Left ventricle myocardium superior (tissue), 1 donor: ENCODE measurements around the gene ALX4. TPM values are rescaled to one million over a fixed set of nuclear protein-coding genes. Genes with fewer than 3 reads are reported as not detected.

Experiments
- ATAC-seq: fragments of 200-7000 bp; cut with Tn5 transposase; one replicate; pipeline ENCODE4 v1.9.1; 2020; ENCODE audit warnings: mild to moderate bottlenecking, moderate library complexity
- DNase-seq: peaks from one replicate; pipeline ENCODE4 v3.0.0-alpha.2; 2020
- intact Hi-C: fragments of 100-400 bp; cut with micrococcal nuclease; formaldehyde crosslinking; loops from one replicate; pipeline ENCODE4 v1.11.0; 2022
- total RNA-seq: library from RNA; stranded (reverse); fragmentation: NEBNext Ultra II Directional; extraction: Animal tissue kit (Norgen Biotek cat#: 25700); gene quantifications from one replicate; pipeline ENCODE4 v1.2.1, GENCODE V29; 2021
- donor health status: DM: no; HTN: yes; CAD: no; lungs with severe emphysema.

The ALX4 gene
- total RNA-seq, 1 donor from 2014 or later = 0.07 TPM

DNA sequence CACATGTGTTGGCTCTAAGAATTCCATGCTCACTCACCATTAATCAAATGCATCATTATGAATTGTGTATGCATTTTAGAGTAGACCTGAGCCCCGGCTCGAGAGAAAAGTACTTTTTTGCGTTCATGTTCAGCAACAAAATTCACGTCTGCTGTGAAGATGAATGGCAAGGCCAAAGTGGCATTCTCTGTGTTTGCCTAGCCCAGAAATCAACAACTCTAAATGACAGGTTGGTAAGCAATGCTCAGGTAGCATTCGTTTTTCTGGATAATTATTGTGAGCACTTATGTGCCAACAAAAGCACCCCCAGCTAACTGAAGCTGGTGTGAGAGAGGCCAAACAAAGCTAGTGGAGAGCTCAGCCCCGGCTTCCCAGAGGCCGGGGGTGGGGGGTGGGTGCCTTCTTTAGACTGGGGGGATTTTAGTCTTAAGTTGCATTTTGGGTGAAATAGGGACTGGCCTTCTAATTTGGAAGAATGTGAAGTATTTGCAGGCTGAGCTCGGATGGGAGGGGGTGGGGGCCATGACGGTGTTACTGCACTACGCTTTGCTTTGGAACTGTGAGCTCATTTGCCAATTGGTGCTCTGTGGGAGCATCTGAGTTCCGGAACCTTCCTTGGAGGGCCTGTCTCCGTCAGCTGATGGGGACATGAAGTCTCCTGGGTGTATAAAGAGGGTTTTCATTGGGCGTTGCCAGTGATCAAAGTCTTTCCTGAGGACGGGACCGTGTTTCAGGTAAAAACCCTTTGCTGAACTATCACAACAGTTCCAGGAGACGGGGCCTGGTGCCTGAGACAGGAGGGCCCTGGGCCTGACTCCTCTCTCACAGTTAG is 29.0 kb upstream of the ALX4 start:
- no peak for DNase-seq
- intact Hi-C loops = no loop called here
- no peak for ATAC-seq

DNA sequence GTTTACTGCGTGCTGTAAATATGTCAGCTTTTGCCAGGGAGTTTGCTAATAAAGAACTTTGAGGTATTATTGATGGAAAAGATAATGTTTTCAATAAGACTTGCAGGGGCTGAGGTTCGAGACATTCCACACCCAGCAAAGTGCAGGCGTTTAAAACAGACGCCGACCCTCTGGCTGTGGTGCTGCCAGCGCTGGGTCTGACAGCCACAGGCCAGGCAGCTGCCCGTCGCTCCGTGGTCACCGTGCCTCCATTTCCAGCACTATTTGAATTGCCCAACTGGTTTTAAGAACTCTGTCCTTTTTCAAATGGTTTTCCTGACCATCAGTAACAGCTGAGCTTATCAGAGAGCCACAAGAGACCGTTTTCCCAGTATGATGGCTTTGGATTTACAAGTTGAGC is 28.1 kb upstream of the ALX4 start:
- DNase-seq (no peak), ATAC-seq (no peak)
- intact Hi-C loops = no loop called here

- DNase-seq (no peak), ATAC-seq (no peak)
- intact Hi-C loops = no loop called here
Measured at GRCh38 chr11:44335919-44336318, 26.0 kb upstream of the ALX4 start.

DNA sequence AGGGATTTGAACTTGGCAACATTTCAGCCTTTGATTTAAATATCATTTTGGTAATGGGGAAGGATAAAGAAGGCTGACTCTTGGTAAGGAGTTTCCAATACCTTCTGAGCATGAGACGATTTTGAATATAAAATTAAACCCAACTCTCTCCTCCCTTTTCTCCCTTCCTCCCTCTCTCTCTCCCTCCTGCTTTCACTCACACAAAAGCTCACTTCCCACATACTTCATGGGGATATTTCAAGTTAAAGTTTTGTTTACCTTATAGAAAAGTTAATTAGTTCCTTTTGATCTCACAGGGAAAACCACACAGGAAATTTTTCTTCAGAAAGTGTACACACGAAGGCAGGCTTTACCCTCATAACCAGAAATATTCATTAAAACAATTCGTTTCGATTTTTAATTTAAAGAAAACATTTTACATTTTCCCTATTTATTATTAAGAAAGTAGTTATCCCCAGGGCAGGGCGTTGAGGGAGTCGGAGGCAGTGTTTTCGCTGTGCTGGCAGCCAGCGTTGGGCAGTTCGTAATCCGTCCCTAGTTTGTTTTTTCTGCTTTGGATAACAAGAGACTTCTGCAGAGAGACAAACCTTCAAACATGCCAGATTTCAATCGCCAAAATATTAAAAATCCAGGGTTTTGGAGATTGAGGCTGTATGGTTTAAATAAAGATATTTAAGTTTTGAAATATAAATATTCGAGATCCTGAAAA is 25.3 kb upstream of the ALX4 start:
- DNase-seq (no peak), ATAC-seq (no peak)
- intact Hi-C loops = no loop called here

- intact Hi-C loops = no loop called here
- ATAC-seq = no peak
- DNase-seq = no peak
Measured at GRCh38 chr11:44334356-44335004, 24.5 kb upstream of the ALX4 start.

DNA sequence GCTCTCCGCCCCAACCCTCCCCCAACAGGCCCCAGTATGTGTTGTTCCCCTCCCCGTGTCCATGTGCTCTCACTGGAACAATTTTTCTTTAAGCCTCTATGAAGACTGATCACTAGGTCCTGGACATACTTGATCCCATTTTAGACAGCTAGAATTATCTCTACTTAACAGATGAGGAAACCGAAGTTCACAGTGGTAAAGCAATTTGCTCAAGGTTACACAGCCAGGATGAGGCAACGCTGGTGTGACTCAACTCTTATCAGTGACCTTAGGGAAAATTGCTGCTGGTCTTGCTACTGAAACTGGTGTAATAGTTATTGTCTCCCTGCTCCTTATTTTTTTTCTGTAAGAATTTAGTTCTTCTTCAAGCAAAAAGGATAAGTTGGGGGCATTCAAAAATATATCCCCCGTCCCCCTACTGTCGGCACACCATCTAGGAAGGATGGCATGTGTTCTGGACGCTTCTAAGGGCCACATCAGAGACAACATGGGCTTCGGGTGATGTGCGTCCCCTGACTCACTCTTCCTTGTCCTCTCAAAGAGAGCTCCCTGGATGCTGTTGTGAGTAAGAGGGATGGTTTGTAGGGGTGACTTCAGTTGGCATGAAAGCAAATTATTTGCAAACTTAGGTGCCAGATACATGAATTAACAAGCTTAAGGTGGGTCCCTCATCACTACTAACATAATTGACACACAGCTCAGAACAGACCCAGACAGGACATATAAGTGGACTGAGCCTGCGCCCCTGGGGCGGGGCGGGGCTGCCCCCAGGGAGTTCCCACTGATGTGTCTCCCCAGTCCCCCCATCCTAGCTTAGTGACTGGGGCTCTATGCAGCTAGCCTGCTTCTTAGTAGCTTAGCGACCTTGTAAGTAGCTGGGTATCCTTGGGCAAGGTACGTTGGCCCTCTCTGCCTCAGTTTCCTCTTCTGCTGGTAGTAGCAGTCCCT is 23.6 kb upstream of the ALX4 start:
- ATAC-seq (no peak), DNase-seq (no peak)
- intact Hi-C loops = no loop called here

DNA sequence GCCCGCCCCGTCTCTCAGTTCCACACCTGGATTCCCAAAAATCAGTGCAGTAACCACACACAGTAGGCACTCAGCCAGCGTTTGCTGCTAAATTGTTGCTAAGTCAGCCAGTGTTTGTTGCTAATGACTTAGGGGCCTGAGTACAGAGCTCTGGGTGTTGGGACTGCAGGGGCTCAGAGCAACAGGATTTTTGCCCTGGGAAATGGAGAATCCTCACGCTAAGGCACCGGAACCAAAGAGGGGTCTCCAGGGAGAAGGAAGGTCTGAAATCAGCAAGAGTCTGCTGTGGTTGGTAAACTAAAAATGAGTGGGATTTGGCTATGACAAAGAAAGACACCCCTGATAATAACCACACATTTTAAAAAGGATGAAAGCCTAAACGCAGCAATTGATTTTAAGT is 22.7 kb upstream of the ALX4 start:
- ATAC-seq = no peak
- intact Hi-C loops = no loop called here
- DNase-seq = no peak

DNA sequence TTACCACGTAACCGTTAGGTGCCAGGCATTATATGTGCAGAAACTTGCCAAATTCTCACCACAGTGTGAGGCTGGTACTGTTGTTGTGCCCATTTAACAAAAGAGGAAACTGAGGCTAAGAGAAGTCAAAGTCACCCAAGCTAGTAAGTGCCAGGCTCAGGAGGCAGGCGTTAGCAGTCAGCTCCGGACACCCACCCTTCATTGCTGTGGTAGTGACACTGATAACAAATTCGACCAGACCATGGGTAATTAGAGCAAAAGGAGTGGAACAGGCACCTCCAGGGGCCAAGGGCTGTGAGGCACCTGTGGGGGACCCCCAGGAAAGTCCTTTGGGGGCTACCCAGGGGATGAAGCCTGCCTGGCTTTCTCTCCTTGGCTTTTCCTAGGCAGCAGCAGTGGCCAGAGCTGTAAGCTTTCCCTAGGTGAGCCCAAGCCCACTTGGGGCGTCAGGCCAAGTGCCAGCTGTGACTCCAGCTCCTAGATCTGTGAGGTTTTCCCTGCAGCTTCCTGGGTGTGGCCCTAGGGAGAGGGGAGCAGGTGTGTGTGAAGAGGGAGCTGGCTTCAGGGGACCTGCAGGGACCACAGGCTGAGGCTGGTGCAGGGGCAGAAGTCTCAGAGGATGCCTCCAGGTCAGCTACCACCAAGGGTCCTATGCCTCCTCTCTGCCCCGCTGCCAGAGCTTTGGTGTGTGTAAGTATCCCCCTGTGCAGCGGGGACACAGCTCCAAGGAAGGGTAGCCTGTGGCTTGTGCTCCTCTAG is 19.7 kb upstream of the ALX4 start:
- intact Hi-C loops = no loop called here
- DNase-seq (no peak), ATAC-seq (no peak)

DNA sequence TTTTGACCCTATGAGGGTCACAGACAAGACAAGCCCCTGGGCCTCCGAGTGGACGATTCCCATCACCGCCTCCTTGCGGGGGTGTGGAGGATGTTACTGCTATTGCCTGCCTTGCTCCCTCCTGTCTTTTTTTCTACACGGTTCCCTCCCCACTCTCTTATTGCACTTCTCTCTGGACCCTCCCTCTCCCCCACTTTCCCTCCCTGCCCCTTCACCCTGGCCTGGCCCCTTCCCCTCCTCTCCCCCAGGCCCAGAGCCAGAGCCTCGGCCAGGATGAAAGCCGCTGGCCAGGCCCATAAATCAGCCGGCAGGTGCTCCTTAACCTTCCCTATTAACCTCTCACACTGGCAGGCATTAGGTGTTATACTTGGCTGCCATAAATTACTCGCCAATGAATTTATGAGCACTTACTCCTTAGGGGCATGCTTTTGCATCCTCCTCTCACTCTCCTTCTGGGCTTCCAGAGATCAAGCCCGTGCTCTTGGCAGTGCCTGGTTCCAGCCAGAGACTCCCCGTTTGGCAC is 18.3 kb upstream of the ALX4 start:
- ATAC-seq = no peak
- no peak for DNase-seq

GRCh38 chr11:44327730-44328129 is 17.8 kb upstream of the ALX4 start:
- DNase-seq (no peak), ATAC-seq (no peak)
- intact Hi-C loops = no loop called here

More for the DNA sequence above, 18.3 kb upstream of the ALX4 start:
- intact Hi-C loops = no loop called here

- no peak for DNase-seq
- intact Hi-C loops = no loop called here
- ATAC-seq = no peak
Measured at GRCh38 chr11:44326615-44327475, 16.9 kb upstream of the ALX4 start.

- no peak for ATAC-seq
- DNase-seq = no peak
- intact Hi-C loops = no loop called here
Measured at GRCh38 chr11:44325698-44326097, 15.8 kb upstream of the ALX4 start.

DNA sequence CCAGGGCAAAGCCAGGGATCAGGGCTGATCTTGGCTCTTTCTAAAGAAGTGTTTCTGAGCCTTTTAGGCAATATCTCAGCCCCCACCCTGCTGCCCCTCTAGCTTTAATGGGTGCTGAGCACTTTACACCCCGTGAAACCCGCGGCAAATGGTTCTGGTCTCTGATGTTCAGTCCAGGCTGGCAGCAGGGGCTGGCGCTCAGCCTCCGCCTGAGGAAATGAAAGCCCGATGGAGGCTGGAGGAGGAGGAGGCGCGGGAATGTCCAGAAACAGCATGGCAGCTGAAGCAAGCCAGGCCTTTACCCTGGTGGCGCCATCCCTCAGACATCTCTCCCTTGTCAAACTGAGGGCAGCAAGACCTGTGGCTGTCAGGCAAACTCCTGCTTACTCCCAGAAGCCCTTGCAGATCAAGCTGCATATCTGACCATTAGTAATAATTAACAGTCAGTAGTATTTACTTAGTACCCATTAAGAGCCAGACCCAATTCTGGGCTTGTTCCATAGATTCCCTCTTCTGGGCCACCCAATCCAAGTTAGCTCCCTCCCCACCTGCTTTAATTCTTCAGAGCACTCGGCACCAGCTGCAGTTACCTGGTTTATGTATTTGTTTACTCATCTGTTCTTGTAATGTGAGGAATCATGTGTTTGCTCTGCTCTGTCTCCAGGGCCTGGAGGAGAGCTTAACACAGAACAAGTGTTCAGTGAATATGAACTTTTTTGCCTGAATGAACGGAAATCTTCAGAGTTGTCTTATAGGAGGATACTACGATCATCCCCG is 15.0 kb upstream of the ALX4 start:
- ATAC-seq (no peak), DNase-seq (no peak)
- intact Hi-C loops = no loop called here

DNA sequence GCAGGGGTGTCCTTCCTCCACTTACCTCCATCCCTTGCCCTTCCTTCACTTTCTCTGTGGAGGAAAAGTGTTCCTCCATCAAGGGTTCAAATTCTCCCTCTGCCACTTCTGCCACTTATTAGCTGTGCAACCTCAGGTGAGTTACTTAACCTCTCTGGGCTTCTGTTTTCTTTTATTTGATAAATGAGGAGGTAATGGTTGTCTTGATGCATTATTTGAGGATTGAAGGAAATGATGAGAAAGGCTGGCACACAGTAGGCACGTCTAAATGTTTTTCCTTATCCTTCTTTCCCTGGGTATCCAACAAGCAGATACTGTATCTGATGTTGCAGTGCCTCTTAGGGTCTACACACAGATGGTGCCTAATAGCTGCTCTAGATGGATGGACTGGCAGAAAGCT is 14.3 kb upstream of the ALX4 start:
- intact Hi-C loops = no loop called here
- ATAC-seq = no peak
- DNase-seq = no peak

GRCh38 chr11:44322243-44322642 is 12.3 kb upstream of the ALX4 start:
- intact Hi-C loops = no loop called here
- DNase-seq (no peak), ATAC-seq (no peak)

GRCh38 chr11:44321059-44321458 is 11.1 kb upstream of the ALX4 start:
- intact Hi-C loops = no loop called here
- ATAC-seq (no peak), DNase-seq (no peak)
